IMR-90 (cell line): ENCODE measurements around the gene MTUS2. TPM values are rescaled to one million over a fixed set of nuclear protein-coding genes. Genes with fewer than 3 reads are reported as not detected.

Source experiments
- ATAC-seq: fragments of 200-7000 bp; cut with Tn5 transposase; 2 replicates; pipeline ENCODE4 v1.9.1; 2020; ENCODE audit warnings: low read depth, mild to moderate bottlenecking, moderate library complexity
- BruUV-seq: library from RNA; stranded (reverse); fragments of 400-500 nt; replicated peaks from 2 replicates; lab custom pipeline; 2021; lab: Mats Ljungman, UMichigan
- CTCF ChIA-PET: fragments of 300-600 bp; formaldehyde crosslinking; extraction: SDS; loops from one replicate; lab custom pipeline; 2021; ENCODE audit warnings: antibody characterized with exemption; lab: Yijun Ruan, JAX
- POLR2A ChIA-PET: fragments of 300-600 bp; sonication (Branson Sonifier 250); formaldehyde crosslinking; loops from one replicate; lab custom pipeline; 2022; ENCODE audit warnings: antibody characterized with exemption; ENCODE audit not compliant: unreplicated experiment; lab: Charles Lee
- DNase-seq: peaks from one replicate; pipeline ENCODE4 v3.0.0; 2013
- H2AFZ ChIP-seq: replicated peaks from 2 replicates; pipeline ENCODE3; 2013; ENCODE audit warnings: low read length, mild to moderate bottlenecking; ENCODE audit not compliant: poor library complexity
- H2AK5ac ChIP-seq: 2 replicates; pipeline ENCODE4 v1.6.1; 2013; ENCODE audit warnings: low read depth, low read length, inconsistent platforms
- H2AK9ac ChIP-seq: replicated peaks from 2 replicates; pipeline ENCODE3; 2013; ENCODE audit warnings: mild to moderate bottlenecking, low read depth, low read length, moderate library complexity; ENCODE audit not compliant: poor library complexity
- H2BK120ac ChIP-seq: 2 replicates; pipeline ENCODE4 v1.6.1; 2013; ENCODE audit warnings: low read depth, low read length, inconsistent platforms
- H2BK15ac ChIP-seq: 3 replicates; pipeline ENCODE4 v1.6.1; 2013; ENCODE audit warnings: low read depth, low read length, inconsistent platforms
- H2BK20ac ChIP-seq: 2 replicates; pipeline ENCODE4 v1.6.1; 2013; ENCODE audit warnings: low read depth, mild to moderate bottlenecking, inconsistent platforms, low read length, moderate library complexity
- H2BK5ac ChIP-seq: 2 replicates; pipeline ENCODE4 v1.6.1; 2013; ENCODE audit warnings: mild to moderate bottlenecking, low read depth, low read length, inconsistent platforms; ENCODE audit not compliant: poor library complexity, severe bottlenecking
- H3K14ac ChIP-seq: replicated peaks from 2 replicates; pipeline ENCODE4 v1.6.1; 2013; ENCODE audit warnings: low read depth, low read length, inconsistent platforms
- H3K18ac ChIP-seq: 2 replicates; pipeline ENCODE4 v1.6.1; 2013; ENCODE audit warnings: low read depth, low read length, control low read depth
- H3K23ac ChIP-seq: 2 replicates; pipeline ENCODE4 v1.6.1; 2013; ENCODE audit warnings: low read depth, low read length, inconsistent platforms
- H3K27ac ChIP-seq: 2 replicates; pipeline ENCODE4 v1.5.1; 2013; ENCODE audit warnings: mild to moderate bottlenecking, control low read depth, low read length; ENCODE audit not compliant: insufficient read depth
- H3K27me3 ChIP-seq: 2 replicates; pipeline ENCODE4 v1.6.1; 2013; ENCODE audit warnings: low read length; ENCODE audit not compliant: control insufficient read depth, insufficient read depth
- H3K36me3 ChIP-seq: 2 replicates; pipeline ENCODE4 v1.6.1; 2013; ENCODE audit warnings: low read length, mixed read lengths; ENCODE audit not compliant: control insufficient read depth, insufficient read depth
- H3K4ac ChIP-seq: 2 replicates; pipeline ENCODE4 v1.6.1; 2013; ENCODE audit warnings: low read depth, low read length, inconsistent platforms
- H3K4me1 ChIP-seq: 2 replicates; pipeline ENCODE4 v1.6.1; 2013; ENCODE audit warnings: low read length, mixed read lengths; ENCODE audit not compliant: control insufficient read depth, insufficient read depth
- H3K4me2 ChIP-seq: 2 replicates; pipeline ENCODE4 v1.6.1; 2013; ENCODE audit warnings: low read depth, mild to moderate bottlenecking, control low read depth, low read length, moderate library complexity
- H3K4me3 ChIP-seq: 2 replicates; pipeline ENCODE4 v1.5.1; 2013; ENCODE audit warnings: low read depth, mild to moderate bottlenecking, control low read depth, low read length, moderate library complexity; ENCODE audit not compliant: insufficient read depth
- H3K56ac ChIP-seq: 2 replicates; pipeline ENCODE4 v1.6.1; 2013; ENCODE audit warnings: low read length, inconsistent platforms; ENCODE audit not compliant: insufficient read depth; ENCODE audit errors: extremely low read depth
- H3K79me1 ChIP-seq, 2 experiments: 2 replicates each; pipeline ENCODE4 v1.6.1; 2013; ENCODE audit warnings: low read length in 2 of 2, inconsistent platforms in 1 of 2, low read depth in 1 of 2
- H3K9ac ChIP-seq: 2 replicates; pipeline ENCODE4 v1.6.1; 2013; ENCODE audit warnings: low read depth, low read length, control low read depth
- H3K9me1 ChIP-seq: 2 replicates; pipeline ENCODE4 v1.6.1; 2013; ENCODE audit warnings: low read length, inconsistent platforms; ENCODE audit not compliant: insufficient read depth
- H3K9me3 ChIP-seq: 2 replicates; pipeline ENCODE4 v1.6.1; 2013; ENCODE audit warnings: low read length; ENCODE audit not compliant: control insufficient read depth, insufficient read depth
- H4K20me1 ChIP-seq: 2 replicates; pipeline ENCODE4 v1.6.1; 2013; ENCODE audit warnings: low read length, inconsistent platforms; ENCODE audit not compliant: insufficient read depth
- H4K5ac ChIP-seq: 2 replicates; pipeline ENCODE4 v1.6.1; 2013; ENCODE audit warnings: mild to moderate bottlenecking, low read depth, low read length, control low read depth
- H4K8ac ChIP-seq, 2 experiments: 2 replicates each; pipeline ENCODE4 v1.6.1; 2013; ENCODE audit warnings: low read depth in 2 of 2, low read length in 2 of 2, control low read depth in 1 of 2, inconsistent platforms in 1 of 2
- H4K91ac ChIP-seq: 2 replicates; pipeline ENCODE4 v1.6.1; 2013; ENCODE audit warnings: low read depth, low read length, inconsistent platforms; ENCODE audit not compliant: insufficient read depth
- CEBPB ChIP-seq: IDR thresholded peaks from 2 replicates; pipeline ENCODE4 v1.6.1; 2012; ENCODE audit warnings: low read depth, low read length, improper control_type of control experiment
- FOS ChIP-seq: fragments of 150-350 bp; IDR thresholded peaks from 2 replicates; pipeline ENCODE4 v1.6.1; 2016; ENCODE audit warnings: low read depth, low read length
- MAZ ChIP-seq: IDR thresholded peaks from 2 replicates; pipeline ENCODE4 v1.6.1; 2012; ENCODE audit warnings: low read depth, mild to moderate bottlenecking, low read length, improper control_type of control experiment, moderate library complexity, borderline replicate concordance
- MXI1 ChIP-seq: IDR thresholded peaks from 2 replicates; pipeline ENCODE4 v1.6.1; 2012; ENCODE audit warnings: low read depth, mild to moderate bottlenecking, low read length, moderate library complexity, borderline replicate concordance
- POLR2A ChIP-seq: IDR thresholded peaks from 2 replicates; pipeline ENCODE4 v1.6.1; 2012; ENCODE audit warnings: mild to moderate bottlenecking, low read depth, low read length
- USF2 ChIP-seq: fragments of 150-350 bp; IDR thresholded peaks from 2 replicates; pipeline ENCODE4 v1.6.1; 2017; ENCODE audit warnings: mild to moderate bottlenecking, antibody characterized with exemption, low read length, low read depth
- WGBS, 2 experiments: methylation state at CpG; one replicate each; pipeline versions ENCODE4 v1.1.5 to v1.1.7; 2013; ENCODE audit warnings: missing lambda C conversion rate in 2 of 2; ENCODE audit not compliant: insufficient read length in 1 of 2; ENCODE audit errors: extremely low coverage in 2 of 2; 5-methylcytosine and 5-hydroxymethylcytosine counted together
- dilution Hi-C: fragments of 300-500 bp; cut with HindIII; formaldehyde crosslinking; loops from one replicate; pipeline ENCODE4 v1.14.3; 2018; ENCODE audit warnings: low sequenced_read_pairs; ENCODE audit not compliant: unreplicated experiment
- in situ Hi-C: fragments of 300-500 bp; cut with MboI; formaldehyde crosslinking; loops from 3 replicates; pipeline ENCODE4 v1.14.3; 2019; ENCODE audit warnings: low sequenced_read_pairs, inconsistent platforms, mixed read lengths
- intact Hi-C: fragments of 100-400 bp; cut with micrococcal nuclease; formaldehyde crosslinking; loops from 2 replicates; pipeline ENCODE4 v1.10.0; 2022
- polyA plus RNA-seq, 3 experiments: library from polyadenylated mRNA; depleted of rRNA; stranded (reverse); fragments of >200 nt; gene quantifications; 2 replicates each; pipeline ENCODE4 v1.2.3, GENCODE V29; 2012; ENCODE audit warnings: low replicate concordance in 1 of 3
- total RNA-seq: library from RNA; depleted of rRNA; stranded (reverse); fragments of >200 nt; gene quantifications from 2 replicates; pipeline ENCODE4 v1.2.3, GENCODE V29; 2012

Gene MTUS2
- total and polyA plus RNA-seq, 2 of the 4 experiments (the other 2 are of a cell fraction): under 0.01 to 0.02 TPM

- no peaks in the 10 kb centered on the region for H3K27me3 ChIP-seq
- H3K4ac ChIP-seq: no peak overlapping the region
- no peak overlapping the region for H2AFZ ChIP-seq
- 58% methylated on average over 6 of the region's 9 CpGs; no CpG with 5 or more reads in 1 of the 2 experiments for WGBS, 2 experiments
- no peak overlapping the region for H3K14ac ChIP-seq
- CTCF ChIA-PET: no interaction called here
- no peak overlapping the region for H3K27ac ChIP-seq
- no peak for DNase-seq
- TF ChIP-seq MAZ (no peak), USF2 (no peak), POLR2A (no peak), CEBPB (no peak), MXI1 (no peak), FOS (no peak)
- H3K9ac ChIP-seq: no peak overlapping the region
- no peak overlapping the region for H2AK5ac ChIP-seq
- no peak overlapping the region for H2BK15ac ChIP-seq
- H2BK120ac ChIP-seq: no peak overlapping the region
- POLR2A ChIA-PET: no interaction called here
- H3K9me3 ChIP-seq: peaks cover 5% of the 10 kb centered on the region; the same call in 1 of the 2 replicates
- H3K56ac ChIP-seq: no peak overlapping the region
- H3K18ac ChIP-seq: no peak overlapping the region
- dilution Hi-C loops: no loop called here
- H3K4me2 ChIP-seq: no peak overlapping the region
- H2BK5ac ChIP-seq: no peak overlapping the region
- in situ Hi-C loops: no loop called here
- H3K79me1 ChIP-seq: no peaks in the 10 kb centered on the region
- no peak overlapping the region for H4K5ac ChIP-seq
- H2BK20ac ChIP-seq: no peak overlapping the region
- no peaks in the 10 kb centered on the region for H3K9me1 ChIP-seq
- ATAC-seq: no peak
- H3K36me3 ChIP-seq: no peaks in the 10 kb centered on the region
- no peak overlapping the region for H3K23ac ChIP-seq
- intact Hi-C loops: no loop called here
- no peak overlapping the region for H2AK9ac ChIP-seq
- H3K4me1 ChIP-seq: no peaks in the 10 kb centered on the region
- H4K8ac ChIP-seq: no peak overlapping the region
- no TSS peak for BruUV-seq
- no peak overlapping the region for H3K4me3 ChIP-seq
- H4K91ac ChIP-seq: no peak overlapping the region
- no peaks in the 10 kb centered on the region for H4K20me1 ChIP-seq
These were observed 503.8 kb downstream of the MTUS2 start for GRCh38 chr13:29323954-29324353.
